ENCODE results near the gene BFSP2.

- TF ChIP-seq CTCF (conservative IDR thresholded peaks at IDR 0.05) (no peak), ZFX (IDR thresholded peaks at IDR 0.05) (no peak)
Observed at GRCh38 chr3:133455281-133455680, 55.4 kb downstream of the BFSP2 start.
